Measurements from ENCODE around the gene TMED5. TPM values are rescaled to one million over a fixed set of nuclear protein-coding genes. Genes with fewer than 3 reads are reported as not detected.

Gene TMED5
- total RNA-seq, 2 donors from 2014 or later, result 63.4 to 66.4 TPM

DNA sequence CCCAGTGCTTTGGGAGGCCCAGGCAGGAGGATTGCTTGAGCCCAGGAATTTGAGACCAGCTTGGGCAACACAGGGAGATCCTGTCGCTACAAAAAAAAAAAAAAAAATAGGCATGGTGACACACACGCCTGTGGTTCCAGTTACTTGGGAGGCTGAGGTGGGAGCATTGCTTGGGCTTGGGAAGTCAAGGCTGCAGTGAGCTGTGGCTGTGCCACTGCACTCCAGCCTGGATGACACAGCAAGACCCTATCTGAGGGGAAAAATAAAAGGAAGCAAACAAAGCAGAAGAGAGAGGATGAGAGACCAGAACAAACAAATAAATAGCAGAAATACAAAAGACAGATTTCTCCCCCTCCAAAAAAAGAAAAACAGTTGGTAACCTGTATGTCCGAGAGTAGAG is 67.1 kb downstream of the TMED5 start:
- Histone ChIP-seq H3K36me3 (no peaks in the 10 kb centered on the region), H3K27ac (no peak overlapping the region)
- intact Hi-C loops (cut with DNase I), result no loop called here

DNA sequence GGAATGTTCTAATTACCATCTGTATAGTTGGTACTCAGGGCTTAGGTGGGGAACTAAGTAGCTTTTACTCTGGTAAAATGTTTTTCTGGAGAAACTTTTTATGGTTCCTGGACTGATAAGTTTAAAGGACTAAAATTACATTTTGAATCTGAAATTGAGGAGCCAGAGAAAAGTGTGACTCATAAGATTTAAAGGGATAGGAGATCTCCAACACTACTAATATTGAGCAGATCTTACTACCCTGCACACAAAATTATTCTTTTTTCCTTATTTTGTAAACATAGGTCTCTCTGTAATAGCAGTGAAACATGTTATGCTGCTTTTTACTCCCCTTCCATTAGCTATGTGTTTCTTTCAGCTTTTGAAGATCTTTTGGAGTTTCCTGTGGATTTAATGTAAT is 68.7 kb downstream of the TMED5 start:
- Histone ChIP-seq H3K36me3 (no peaks in the 10 kb centered on the region), H3K9ac (ENCODE audit: low read depth in 2 of 2, low read length in 2 of 2) (no peak overlapping the region)
- intact Hi-C loops (cut with DNase I), result no loop called here

More for the DNA sequence above, 67.1 kb downstream of the TMED5 start:
- no peak for DNase-seq
- Histone ChIP-seq H3K9ac (ENCODE audit: low read depth in 2 of 2, low read length in 2 of 2) (no peak overlapping the region), H3K27me3 (no peaks in the 10 kb centered on the region), H3K9me3 (no peaks in the 10 kb centered on the region), H3K4me3 (no peak overlapping the region), H3K4me1 (no peaks in the 10 kb centered on the region)
- TF ChIP-seq, protein P1, sequence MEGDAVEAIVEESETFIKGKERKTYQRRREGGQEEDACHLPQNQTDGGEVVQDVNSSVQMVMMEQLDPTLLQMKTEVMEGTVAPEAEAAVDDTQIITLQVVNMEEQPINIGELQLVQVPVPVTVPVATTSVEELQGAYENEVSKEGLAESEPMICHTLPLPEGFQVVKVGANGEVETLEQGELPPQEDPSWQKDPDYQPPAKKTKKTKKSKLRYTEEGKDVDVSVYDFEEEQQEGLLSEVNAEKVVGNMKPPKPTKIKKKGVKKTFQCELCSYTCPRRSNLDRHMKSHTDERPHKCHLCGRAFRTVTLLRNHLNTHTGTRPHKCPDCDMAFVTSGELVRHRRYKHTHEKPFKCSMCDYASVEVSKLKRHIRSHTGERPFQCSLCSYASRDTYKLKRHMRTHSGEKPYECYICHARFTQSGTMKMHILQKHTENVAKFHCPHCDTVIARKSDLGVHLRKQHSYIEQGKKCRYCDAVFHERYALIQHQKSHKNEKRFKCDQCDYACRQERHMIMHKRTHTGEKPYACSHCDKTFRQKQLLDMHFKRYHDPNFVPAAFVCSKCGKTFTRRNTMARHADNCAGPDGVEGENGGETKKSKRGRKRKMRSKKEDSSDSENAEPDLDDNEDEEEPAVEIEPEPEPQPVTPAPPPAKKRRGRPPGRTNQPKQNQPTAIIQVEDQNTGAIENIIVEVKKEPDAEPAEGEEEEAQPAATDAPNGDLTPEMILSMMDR (IDR thresholded peaks at IDR 0.05), result no peak

DNA sequence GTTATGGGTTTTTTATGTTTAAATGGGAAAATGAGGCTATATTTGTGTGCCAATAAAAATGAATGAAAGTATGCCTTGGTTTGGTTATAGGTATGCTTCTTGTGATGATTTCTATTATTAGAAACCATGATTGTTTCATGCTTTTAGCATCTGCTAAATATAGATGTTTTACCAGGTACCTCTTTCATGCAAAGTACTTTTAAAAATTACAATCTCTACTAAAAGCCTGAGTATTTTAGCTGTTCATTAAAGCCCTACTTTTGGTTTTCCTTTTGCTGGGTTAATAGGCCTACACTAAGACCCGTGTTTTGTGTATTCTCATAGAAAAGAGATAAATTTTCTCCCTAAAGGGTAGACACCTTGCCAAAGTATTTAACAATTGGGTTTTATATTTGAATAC is 69.1 kb downstream of the TMED5 start:
- H3K27ac ChIP-seq, result no peak overlapping the region
- no peak for DNase-seq
- no peaks in the 10 kb centered on the region for H3K9me3 ChIP-seq
- TF ChIP-seq, protein P1 (IDR thresholded peaks at IDR 0.05), result no peak
- H3K36me3 ChIP-seq, result no peaks in the 10 kb centered on the region
- no peaks in the 10 kb centered on the region for H3K27me3 ChIP-seq
- H3K9ac ChIP-seq (ENCODE audit: low read depth in 2 of 2, low read length in 2 of 2), result no peak overlapping the region
- H3K4me1 ChIP-seq, result no peaks in the 10 kb centered on the region
- H3K4me3 ChIP-seq, result no peak overlapping the region
- intact Hi-C loops (cut with DNase I), result no loop called here

More for the DNA sequence above, 68.7 kb downstream of the TMED5 start:
- Histone ChIP-seq H3K27me3 (no peaks in the 10 kb centered on the region), H3K9me3 (no peaks in the 10 kb centered on the region), H3K4me1 (no peaks in the 10 kb centered on the region), H3K27ac (no peak overlapping the region), H3K4me3 (no peak overlapping the region)
- no peak for DNase-seq
- TF ChIP-seq, protein P1 (IDR thresholded peaks at IDR 0.05), result no peak

DNA sequence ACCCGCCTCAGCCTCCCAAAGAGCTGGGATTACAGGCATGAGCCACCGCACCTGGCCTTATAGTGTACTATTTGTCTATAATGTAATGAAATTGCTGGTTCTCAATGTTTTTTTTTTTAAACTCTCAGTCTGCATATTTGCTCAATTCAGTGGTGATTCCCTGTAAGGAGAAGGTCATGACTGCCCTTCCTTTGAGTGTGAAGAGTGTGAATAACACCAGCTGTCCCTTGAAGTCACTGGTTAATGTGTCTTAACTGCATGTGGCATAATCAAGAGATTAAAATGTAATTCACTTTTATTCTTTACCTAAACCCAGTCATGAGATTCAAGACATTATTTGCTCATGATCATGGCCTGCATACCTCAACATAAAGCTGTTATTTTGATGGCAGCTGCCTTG is 70.6 kb downstream of the TMED5 start:
- no peak for DNase-seq
- Histone ChIP-seq H3K27ac (no peak overlapping the region), H3K9ac (ENCODE audit: low read depth in 2 of 2, low read length in 2 of 2) (no peak overlapping the region), H3K36me3 (no peaks in the 10 kb centered on the region), H3K4me3 (no peak overlapping the region), H3K4me1 (no peaks in the 10 kb centered on the region), H3K27me3 (no peaks in the 10 kb centered on the region), H3K9me3 (no peaks in the 10 kb centered on the region)
- TF ChIP-seq, protein P1 (IDR thresholded peaks at IDR 0.05), result no peak
- intact Hi-C loops (cut with DNase I), result no loop called here

DNA sequence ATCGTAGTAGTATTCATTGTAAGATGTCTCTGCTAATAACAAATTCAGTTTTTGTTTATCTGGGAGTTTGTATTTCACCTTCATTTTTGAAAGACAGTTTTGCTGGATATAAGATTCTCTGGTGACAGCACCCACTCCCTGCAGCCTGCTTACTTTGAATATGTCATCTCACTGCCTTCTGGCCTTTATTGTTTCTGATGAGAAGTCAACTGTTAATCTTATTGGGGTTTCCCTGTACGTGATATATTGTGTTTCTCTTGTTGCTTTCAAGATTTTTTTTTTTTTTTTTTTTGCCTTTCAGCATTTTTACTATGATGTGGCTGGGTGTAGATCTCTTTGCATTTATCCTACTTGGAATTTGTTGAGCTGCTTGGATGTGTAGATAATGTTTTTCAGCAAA is 71.9 kb downstream of the TMED5 start:
- no peak for DNase-seq
- Histone ChIP-seq H3K36me3 (no peaks in the 10 kb centered on the region), H3K4me1 (no peaks in the 10 kb centered on the region), H3K27ac (no peak overlapping the region), H3K9ac (ENCODE audit: low read depth in 2 of 2, low read length in 2 of 2) (no peak overlapping the region), H3K27me3 (no peaks in the 10 kb centered on the region), H3K4me3 (no peak overlapping the region), H3K9me3 (no peaks in the 10 kb centered on the region)
- TF ChIP-seq, protein P1 (IDR thresholded peaks at IDR 0.05), result no peak
- intact Hi-C loops (cut with DNase I), result no loop called here

DNA sequence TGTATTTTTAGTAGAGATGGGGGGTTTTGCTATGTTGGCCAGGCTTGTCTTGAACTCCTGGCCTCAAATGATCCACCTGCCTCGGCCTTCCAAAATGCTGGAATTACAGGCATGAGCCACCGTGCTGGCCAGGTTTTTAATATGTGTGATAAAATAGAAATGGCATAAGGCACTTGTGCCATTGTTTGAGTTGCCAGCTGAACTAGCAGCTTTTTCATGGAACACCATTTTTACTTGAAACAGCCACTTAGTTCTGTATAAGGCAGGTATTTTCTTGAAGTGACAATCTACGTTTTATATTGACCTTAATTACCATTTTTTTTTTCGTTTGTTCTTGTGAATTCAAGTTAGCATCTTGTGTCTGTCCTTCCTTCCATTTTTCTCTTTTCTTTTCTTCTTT is 72.8 kb downstream of the TMED5 start:
- TF ChIP-seq, protein P1 (IDR thresholded peaks at IDR 0.05), result no peak
- Histone ChIP-seq H3K9ac (ENCODE audit: low read depth in 2 of 2, low read length in 2 of 2) (no peak overlapping the region), H3K4me1 (no peaks in the 10 kb centered on the region), H3K9me3 (no peaks in the 10 kb centered on the region), H3K4me3 (no peak overlapping the region), H3K27me3 (no peaks in the 10 kb centered on the region), H3K36me3 (no peaks in the 10 kb centered on the region), H3K27ac (no peak overlapping the region)
- no peak for DNase-seq
- intact Hi-C loops (cut with DNase I), result no loop called here

Data from colonic mucosa (tissue), 4 donors.